GM10266 (cell line): ENCODE results near the gene HIVEP3.

Experiments used
- DNase-seq: peaks from one replicate; pipeline ENCODE4 v3.0.0; 2012; ENCODE audit errors: extremely low spot score
- TF ChIP-seq, protein P1 (sequence below): IDR thresholded peaks from 2 replicates; pipeline ENCODE4 v1.5.1; 2012; ENCODE audit warnings: mild to moderate bottlenecking, low read depth; ENCODE audit not compliant: control insufficient read depth, insufficient read depth; ENCODE audit errors: missing control alignments

HIVEP3 gene

GRCh38 chr1:41872074-41872473 is 46.6 kb downstream of the HIVEP3 start:
- no peak for DNase-seq
- TF ChIP-seq, protein P1, sequence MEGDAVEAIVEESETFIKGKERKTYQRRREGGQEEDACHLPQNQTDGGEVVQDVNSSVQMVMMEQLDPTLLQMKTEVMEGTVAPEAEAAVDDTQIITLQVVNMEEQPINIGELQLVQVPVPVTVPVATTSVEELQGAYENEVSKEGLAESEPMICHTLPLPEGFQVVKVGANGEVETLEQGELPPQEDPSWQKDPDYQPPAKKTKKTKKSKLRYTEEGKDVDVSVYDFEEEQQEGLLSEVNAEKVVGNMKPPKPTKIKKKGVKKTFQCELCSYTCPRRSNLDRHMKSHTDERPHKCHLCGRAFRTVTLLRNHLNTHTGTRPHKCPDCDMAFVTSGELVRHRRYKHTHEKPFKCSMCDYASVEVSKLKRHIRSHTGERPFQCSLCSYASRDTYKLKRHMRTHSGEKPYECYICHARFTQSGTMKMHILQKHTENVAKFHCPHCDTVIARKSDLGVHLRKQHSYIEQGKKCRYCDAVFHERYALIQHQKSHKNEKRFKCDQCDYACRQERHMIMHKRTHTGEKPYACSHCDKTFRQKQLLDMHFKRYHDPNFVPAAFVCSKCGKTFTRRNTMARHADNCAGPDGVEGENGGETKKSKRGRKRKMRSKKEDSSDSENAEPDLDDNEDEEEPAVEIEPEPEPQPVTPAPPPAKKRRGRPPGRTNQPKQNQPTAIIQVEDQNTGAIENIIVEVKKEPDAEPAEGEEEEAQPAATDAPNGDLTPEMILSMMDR = no peak

GRCh38 chr1:41870076-41870562 is 48.6 kb downstream of the HIVEP3 start:
- TF ChIP-seq, protein P1 = no peak
- no peak for DNase-seq

DNA sequence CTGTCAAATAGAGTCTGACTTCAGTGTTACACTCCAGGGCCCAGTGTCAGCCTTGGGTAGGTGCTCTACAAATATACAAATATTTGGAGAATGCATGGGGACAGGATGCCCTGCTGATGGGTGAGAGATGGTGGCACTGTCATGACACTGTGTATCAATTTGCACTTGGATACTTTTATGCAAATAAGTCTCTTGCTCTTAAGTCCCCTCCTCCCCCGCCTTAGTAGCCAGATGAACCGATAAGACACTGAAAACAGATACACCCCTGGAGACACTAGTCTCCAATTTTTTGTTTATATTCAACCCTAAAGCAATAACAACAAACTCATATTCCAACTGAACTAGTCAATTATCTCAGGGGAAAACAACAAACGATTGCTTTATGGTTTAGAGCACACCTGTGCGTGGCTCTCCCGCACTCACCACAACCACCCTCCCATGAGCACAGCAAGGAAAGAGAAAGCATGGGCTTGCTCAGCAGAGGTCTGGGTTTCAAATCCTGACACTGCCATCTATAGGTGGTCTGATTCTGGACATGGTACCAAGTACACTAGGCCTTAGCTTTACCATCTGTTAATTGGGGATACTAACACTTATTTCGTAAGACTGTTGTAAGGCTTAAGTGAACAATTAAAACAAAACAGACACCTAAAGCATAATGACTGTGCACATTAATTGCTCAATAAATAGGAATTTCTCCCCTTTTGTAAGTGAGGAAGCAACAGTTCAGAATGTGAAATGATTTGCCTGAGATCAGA is 50.3 kb downstream of the HIVEP3 start:
- DNase-seq = peak; percentile 50
- TF ChIP-seq, protein P1 = peak; percentile 52

GRCh38 chr1:41866285-41866684 is 52.4 kb downstream of the HIVEP3 start:
- DNase-seq = no peak
- TF ChIP-seq, protein P1 = no peak

DNA sequence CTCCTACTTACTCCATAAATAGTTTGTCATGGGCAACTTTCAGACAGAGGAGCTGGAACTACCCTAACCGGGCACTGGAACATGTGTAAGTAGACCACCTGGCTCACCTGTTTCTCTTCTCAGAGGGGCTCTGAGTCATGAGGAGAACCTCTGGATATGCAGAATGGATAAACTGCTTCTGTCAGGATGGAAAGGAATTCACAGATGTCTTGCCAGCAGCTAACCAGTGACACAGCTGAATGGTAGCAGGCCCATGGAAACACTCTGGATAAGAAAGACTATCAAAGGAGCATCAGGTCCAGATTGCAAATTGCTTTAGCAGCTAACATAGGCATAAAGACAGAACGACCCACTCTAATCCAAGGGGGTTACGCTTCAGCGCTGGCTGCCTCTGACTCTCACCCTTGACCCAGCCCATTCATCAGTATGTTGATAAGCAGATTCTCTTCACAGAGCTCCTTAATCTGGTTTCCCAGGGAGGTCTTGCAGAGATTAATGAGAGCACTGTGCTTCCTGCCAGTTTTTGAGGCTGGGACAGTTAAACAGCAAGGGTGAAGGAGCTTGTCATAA is 54.2 kb downstream of the HIVEP3 start:
- TF ChIP-seq, protein P1 = no peak

GRCh38 chr1:41863718-41864117 is 55.0 kb downstream of the HIVEP3 start:
- TF ChIP-seq, protein P1 = no peak
- DNase-seq = no peak

More for the DNA sequence above, 54.2 kb downstream of the HIVEP3 start:
- no peak for DNase-seq
